Measurements from ENCODE around the gene PHLPP1. TPM values are rescaled to one million over a fixed set of nuclear protein-coding genes. Genes with fewer than 3 reads are reported as not detected.

Gene PHLPP1
- total RNA-seq, 1 experiment from 2014 or later = 14.7 TPM

DNA sequence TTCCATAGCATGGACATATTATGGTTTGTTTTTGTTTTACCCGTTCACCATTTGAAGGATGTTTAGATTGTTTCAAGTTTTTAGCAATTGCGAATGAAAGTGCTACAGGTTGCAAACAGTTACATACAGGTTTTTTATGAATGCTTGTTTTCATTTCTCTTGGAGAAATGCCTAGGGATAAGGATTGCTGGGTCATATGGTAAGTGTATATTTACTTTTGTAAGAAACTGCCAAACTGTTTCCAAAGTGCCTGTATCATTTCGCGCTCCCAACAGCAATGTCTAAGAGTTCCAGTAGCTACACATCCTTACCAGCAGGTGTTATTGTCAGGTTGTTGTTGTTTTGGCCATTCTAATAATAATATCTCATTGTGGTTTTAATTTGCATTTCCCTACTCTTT, 251.7 kb downstream of the PHLPP1 start:
- Histone ChIP-seq H3K4me1 (ENCODE audit: control insufficient read depth in 1 of 2, insufficient read depth in 2 of 2, low read length in 2 of 2) (no peaks in the 10 kb centered on the region), H3K36me3 (ENCODE audit: control insufficient read depth in 1 of 2, insufficient read depth in 2 of 2, low read length in 2 of 2) (no peaks in the 10 kb centered on the region), H3K9me2 (ENCODE audit: insufficient read depth) (no peaks in the 10 kb centered on the region), H3K79me2 (ENCODE audit: insufficient read depth, low read length) (no peaks in the 10 kb centered on the region), H3K27ac (ENCODE audit: low read depth, low read length) (no peak overlapping the region), H2AFZ (ENCODE audit: low read depth, low read length, poor library complexity, severe bottlenecking) (no peak overlapping the region), H3K9me3 (ENCODE audit: control insufficient read depth in 1 of 2, insufficient read depth in 1 of 2, low read depth in 1 of 2, low read length in 2 of 2) (no peaks in the 10 kb centered on the region), H3K4me3 (replicated peaks in 1 of 2; ENCODE audit: low read depth in 1 of 2, low read length in 2 of 2) (no peak overlapping the region), H3K4me2 (ENCODE audit: low read length) (no peak overlapping the region), H3K9ac (ENCODE audit: low read length) (no peak overlapping the region), H3K27me3 (ENCODE audit: insufficient read depth, low read length) (no peaks in the 10 kb centered on the region), H4K20me1 (ENCODE audit: insufficient read depth) (no peaks in the 10 kb centered on the region)
- DNase-seq (ENCODE audit: low read depth, low spot score) = no peak
- BruUV-seq (replicated peaks) = no TSS peak
- TF ChIP-seq TCF7L2 (IDR thresholded peaks at IDR 0.05; ENCODE audit: borderline replicate concordance, extremely low read depth, insufficient read depth, insufficient read length) (no peak), FOSL1 (IDR thresholded peaks at IDR 0.05; ENCODE audit: low read depth) (no peak), RAD21 (IDR thresholded peaks at IDR 0.05; ENCODE audit: low read depth) (no peak), JUND (IDR thresholded peaks at IDR 0.05) (no peak), CBX3 (IDR thresholded peaks at IDR 0.05; ENCODE audit: low read depth) (no peak), ZFX (IDR thresholded peaks at IDR 0.05) (no peak), ELF1 (IDR thresholded peaks at IDR 0.05; ENCODE audit: borderline replicate concordance, low read depth) (no peak), POLR2A (IDR thresholded peaks at IDR 0.05; ENCODE audit: borderline replicate concordance, extremely low read depth, insufficient read depth, insufficient read length) (no peak), ZNF274 (IDR thresholded peaks at IDR 0.05; ENCODE audit: low read depth, low read length) (no peak), CEBPB (IDR thresholded peaks at IDR 0.05; ENCODE audit: low read depth) (no peak), SIN3A (IDR thresholded peaks at IDR 0.05; ENCODE audit: low read depth) (no peak), EZH2phosphoT487 (IDR thresholded peaks at IDR 0.05; ENCODE audit: borderline replicate concordance) (no peak)
- CTCF ChIA-PET = interaction anchor here (1.5 kb wide), 1 partner anchor 9 kb away, joined by 3 read pairs; no protein-coding TSS in a partner anchor
- intact Hi-C loops (cut with micrococcal nuclease) = no loop called here
- ATAC-seq = no peak
- RAD21 ChIA-PET (ENCODE audit: low non-redundant PET in 1 of 2, low total read pairs in 2 of 2, uncharacterized antibody in 2 of 2, unreplicated experiment in 2 of 2) = no interaction called here
- POLR2A ChIA-PET = no interaction called here

DNA sequence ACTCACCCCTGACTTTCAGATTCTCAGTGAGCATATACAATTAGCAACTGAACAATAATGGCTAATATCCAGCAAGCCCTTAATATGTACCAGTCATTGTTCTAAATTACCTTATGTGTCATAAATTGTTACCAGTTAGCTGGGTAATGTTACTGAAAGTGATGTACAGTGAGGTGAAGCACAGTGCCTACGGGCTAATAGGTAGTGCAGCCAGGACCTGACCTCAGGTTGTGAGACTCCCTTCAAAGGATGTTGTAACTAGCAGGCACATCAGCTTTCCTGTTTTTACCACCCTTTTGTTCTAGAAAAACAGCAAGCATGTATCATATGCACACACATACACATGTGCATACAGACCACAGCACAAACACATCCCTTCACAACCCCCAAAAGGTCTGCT, 258.3 kb downstream of the PHLPP1 start:
- no TSS peak for BruUV-seq (replicated peaks)

More for the DNA sequence above, 258.3 kb downstream of the PHLPP1 start:
- CTCF ChIA-PET = no interaction called here
- Histone ChIP-seq H3K4me1 (ENCODE audit: control insufficient read depth in 1 of 2, insufficient read depth in 2 of 2, low read length in 2 of 2) (no peaks in the 10 kb centered on the region), H2AFZ (ENCODE audit: low read depth, low read length, poor library complexity, severe bottlenecking) (no peak overlapping the region), H3K9me2 (ENCODE audit: insufficient read depth) (no peaks in the 10 kb centered on the region), H3K9ac (ENCODE audit: low read length) (no peak overlapping the region), H3K79me2 (ENCODE audit: insufficient read depth, low read length) (no peaks in the 10 kb centered on the region), H3K4me2 (ENCODE audit: low read length) (no peak overlapping the region), H3K36me3 (ENCODE audit: control insufficient read depth in 1 of 2, insufficient read depth in 2 of 2, low read length in 2 of 2) (no peaks in the 10 kb centered on the region; a peak in 1 of 4 replicates), H3K27ac (ENCODE audit: low read depth, low read length) (no peak overlapping the region), H4K20me1 (ENCODE audit: insufficient read depth) (no peaks in the 10 kb centered on the region), H3K9me3 (ENCODE audit: control insufficient read depth in 1 of 2, insufficient read depth in 1 of 2, low read depth in 1 of 2, low read length in 2 of 2) (no peaks in the 10 kb centered on the region), H3K27me3 (ENCODE audit: insufficient read depth, low read length) (no peaks in the 10 kb centered on the region), H3K4me3 (replicated peaks in 1 of 2; ENCODE audit: low read depth in 1 of 2, low read length in 2 of 2) (no peak overlapping the region)
- TF ChIP-seq CEBPB (IDR thresholded peaks at IDR 0.05; ENCODE audit: low read depth) (no peak), RAD21 (IDR thresholded peaks at IDR 0.05; ENCODE audit: low read depth) (no peak), ELF1 (IDR thresholded peaks at IDR 0.05; ENCODE audit: borderline replicate concordance, low read depth) (no peak), ZNF274 (IDR thresholded peaks at IDR 0.05; ENCODE audit: low read depth, low read length) (no peak), EGR1 (IDR thresholded peaks at IDR 0.05; ENCODE audit: low read depth) (no peak), POLR2A (IDR thresholded peaks at IDR 0.05; ENCODE audit: borderline replicate concordance, extremely low read depth, insufficient read depth, insufficient read length) (no peak), FOSL1 (IDR thresholded peaks at IDR 0.05; ENCODE audit: low read depth) (no peak), EZH2phosphoT487 (IDR thresholded peaks at IDR 0.05; ENCODE audit: borderline replicate concordance) (no peak), JUND (IDR thresholded peaks at IDR 0.05) (no peak), YY1 (IDR thresholded peaks at IDR 0.05; ENCODE audit: extremely low read depth, insufficient replicate concordance, low read depth, low read length) (no peak)
- TF ChIP-seq, protein P1, sequence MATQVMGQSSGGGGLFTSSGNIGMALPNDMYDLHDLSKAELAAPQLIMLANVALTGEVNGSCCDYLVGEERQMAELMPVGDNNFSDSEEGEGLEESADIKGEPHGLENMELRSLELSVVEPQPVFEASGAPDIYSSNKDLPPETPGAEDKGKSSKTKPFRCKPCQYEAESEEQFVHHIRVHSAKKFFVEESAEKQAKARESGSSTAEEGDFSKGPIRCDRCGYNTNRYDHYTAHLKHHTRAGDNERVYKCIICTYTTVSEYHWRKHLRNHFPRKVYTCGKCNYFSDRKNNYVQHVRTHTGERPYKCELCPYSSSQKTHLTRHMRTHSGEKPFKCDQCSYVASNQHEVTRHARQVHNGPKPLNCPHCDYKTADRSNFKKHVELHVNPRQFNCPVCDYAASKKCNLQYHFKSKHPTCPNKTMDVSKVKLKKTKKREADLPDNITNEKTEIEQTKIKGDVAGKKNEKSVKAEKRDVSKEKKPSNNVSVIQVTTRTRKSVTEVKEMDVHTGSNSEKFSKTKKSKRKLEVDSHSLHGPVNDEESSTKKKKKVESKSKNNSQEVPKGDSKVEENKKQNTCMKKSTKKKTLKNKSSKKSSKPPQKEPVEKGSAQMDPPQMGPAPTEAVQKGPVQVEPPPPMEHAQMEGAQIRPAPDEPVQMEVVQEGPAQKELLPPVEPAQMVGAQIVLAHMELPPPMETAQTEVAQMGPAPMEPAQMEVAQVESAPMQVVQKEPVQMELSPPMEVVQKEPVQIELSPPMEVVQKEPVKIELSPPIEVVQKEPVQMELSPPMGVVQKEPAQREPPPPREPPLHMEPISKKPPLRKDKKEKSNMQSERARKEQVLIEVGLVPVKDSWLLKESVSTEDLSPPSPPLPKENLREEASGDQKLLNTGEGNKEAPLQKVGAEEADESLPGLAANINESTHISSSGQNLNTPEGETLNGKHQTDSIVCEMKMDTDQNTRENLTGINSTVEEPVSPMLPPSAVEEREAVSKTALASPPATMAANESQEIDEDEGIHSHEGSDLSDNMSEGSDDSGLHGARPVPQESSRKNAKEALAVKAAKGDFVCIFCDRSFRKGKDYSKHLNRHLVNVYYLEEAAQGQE (IDR thresholded peaks at IDR 0.05; ENCODE audit: low read depth) = no peak
- POLR2A ChIA-PET = no interaction called here
- DNase-seq (ENCODE audit: low read depth, low spot score) (no peak), ATAC-seq (no peak)
- intact Hi-C loops (cut with micrococcal nuclease) = no loop called here
- RAD21 ChIA-PET (ENCODE audit: low non-redundant PET in 1 of 2, low total read pairs in 2 of 2, uncharacterized antibody in 2 of 2, unreplicated experiment in 2 of 2) = no interaction called here

Measured in HCT116 (cell line).